ENCODE results near the gene SDK1. TPM values are rescaled to one million over a fixed set of nuclear protein-coding genes. Genes with fewer than 3 reads are reported as not detected.
A peak's percentile ranks its signal among the peaks of the same experiment; 100 is the strongest.

The SDK1 gene
- total and polyA plus RNA-seq, 2 donors (not counting 3 experiments of a cell fraction or from before 2014, with no cell fraction given) = 1.6 to 3.9 TPM

- no peak overlapping the region for H2AFZ ChIP-seq (ENCODE audit: low read depth, low read length)
- dilution Hi-C loops (cut with MboI; ENCODE audit: extremely low pct_ligation_motif_present, low sequenced_read_pairs) (no loop called here), intact Hi-C loops (cut with micrococcal nuclease) (no loop called here)
- no peak overlapping the region for H3K27ac ChIP-seq (ENCODE audit: insufficient read depth, low read depth, low read length)
- H3K9me1 ChIP-seq (replicated peaks; ENCODE audit: control insufficient read depth, extremely low read depth, insufficient read depth, low read length) = no peaks in the 10 kb centered on the region
- H3K27me3 ChIP-seq (ENCODE audit: control insufficient read depth in 2 of 2, insufficient read depth in 2 of 2, low read length in 2 of 2) = no peaks in the 10 kb centered on the region
- POLR2A ChIA-PET = no interaction called here
- no peak for FAIRE-seq
- DNase-seq (ENCODE audit: low read depth, low spot score) = peak; percentile 13
- no TSS peak for BruUV-seq (replicated peaks)
- CTCF ChIA-PET = interaction anchor here (0.6 kb wide), 1 partner anchor 152 kb away, joined by 4 read pairs; no protein-coding TSS in a partner anchor
- H3K79me2 ChIP-seq (ENCODE audit: control insufficient read depth, insufficient read depth, low read length) = no peaks in the 10 kb centered on the region
- H3K4me1 ChIP-seq (ENCODE audit: control insufficient read depth, extremely low read depth, insufficient read depth, low read length) = no peaks in the 10 kb centered on the region
- no peaks in the 10 kb centered on the region for H3K36me3 ChIP-seq (ENCODE audit: control insufficient read depth in 2 of 2, extremely low read depth in 1 of 2, insufficient read depth in 2 of 2, low read length in 2 of 2)
- no peak overlapping the region for H3K9ac ChIP-seq (replicated peaks; ENCODE audit: extremely low read depth, insufficient read depth, low read length)
- no peak overlapping the region for H3K4me3 ChIP-seq (replicated peaks in 1 of 3; ENCODE audit: insufficient read depth in 1 of 3, low read depth in 1 of 3, low read length in 3 of 3)
- no peaks in the 10 kb centered on the region for H4K20me1 ChIP-seq (replicated peaks; ENCODE audit: control insufficient read depth, extremely low read depth, insufficient read depth, low read length)
- H3K9me3 ChIP-seq (replicated peaks; ENCODE audit: control insufficient read depth, insufficient read depth, low read length) = no peaks in the 10 kb centered on the region
- no peak for TF ChIP-seq MAX (IDR thresholded peaks at IDR 0.05; ENCODE audit: insufficient read depth, insufficient read length)
- no peak for TF ChIP-seq FOS (IDR thresholded peaks at IDR 0.05; ENCODE audit: borderline replicate concordance, insufficient read depth, low read length)
- no peak for TF ChIP-seq POLR2AphosphoS5 (IDR thresholded peaks at IDR 0.05; ENCODE audit: insufficient read depth, low read depth, low read length)
- TF ChIP-seq MYC (IDR thresholded peaks at IDR 0.05; ENCODE audit: low read depth, low read length) = no peak
- no peak for TF ChIP-seq EZH2 (IDR thresholded peaks at IDR 0.05; ENCODE audit: borderline replicate concordance, low read depth, low read length, severe bottlenecking)
- TF ChIP-seq GATA2 (IDR thresholded peaks at IDR 0.05; ENCODE audit: insufficient read depth, insufficient read length, low read depth, low read length) = no peak
- H3K4me2 ChIP-seq (ENCODE audit: insufficient read depth, low read length) = no peak overlapping the region
Observed at GRCh38 chr7:3747467-3747866, 446.4 kb downstream of the SDK1 start.

- Histone ChIP-seq H3K4me1 (ENCODE audit: control insufficient read depth, extremely low read depth, insufficient read depth, low read length) (no peaks in the 10 kb centered on the region), H3K27ac (ENCODE audit: insufficient read depth, low read depth, low read length) (no peak overlapping the region), H3K9me3 (replicated peaks; ENCODE audit: control insufficient read depth, insufficient read depth, low read length) (no peaks in the 10 kb centered on the region), H3K4me3 (replicated peaks in 1 of 3; ENCODE audit: insufficient read depth in 1 of 3, low read depth in 1 of 3, low read length in 3 of 3) (no peak overlapping the region), H3K9ac (replicated peaks; ENCODE audit: extremely low read depth, insufficient read depth, low read length) (no peak overlapping the region), H2AFZ (ENCODE audit: low read depth, low read length) (no peak overlapping the region), H3K79me2 (ENCODE audit: control insufficient read depth, insufficient read depth, low read length) (no peaks in the 10 kb centered on the region), H3K4me2 (ENCODE audit: insufficient read depth, low read length) (no peak overlapping the region), H4K20me1 (replicated peaks; ENCODE audit: control insufficient read depth, extremely low read depth, insufficient read depth, low read length) (no peaks in the 10 kb centered on the region), H3K9me1 (replicated peaks; ENCODE audit: control insufficient read depth, extremely low read depth, insufficient read depth, low read length) (no peaks in the 10 kb centered on the region), H3K36me3 (ENCODE audit: control insufficient read depth in 2 of 2, extremely low read depth in 1 of 2, insufficient read depth in 2 of 2, low read length in 2 of 2) (no peaks in the 10 kb centered on the region), H3K27me3 (ENCODE audit: control insufficient read depth in 2 of 2, insufficient read depth in 2 of 2, low read length in 2 of 2) (no peaks in the 10 kb centered on the region)
- no peak for TF ChIP-seq GATA2 (IDR thresholded peaks at IDR 0.05; ENCODE audit: insufficient read depth, insufficient read length, low read depth, low read length)
- no peak for TF ChIP-seq JUN (IDR thresholded peaks at IDR 0.05; ENCODE audit: borderline replicate concordance, insufficient read depth, insufficient read length, low read depth)
- POLR2A ChIA-PET = no interaction called here
- CTCF ChIA-PET = no interaction called here
- BruUV-seq (replicated peaks) = no TSS peak
- dilution Hi-C loops (cut with MboI; ENCODE audit: extremely low pct_ligation_motif_present, low sequenced_read_pairs) = no loop called here
- DNase-seq (ENCODE audit: low read depth, low spot score) (no peak), FAIRE-seq (no peak)
- intact Hi-C loops (cut with micrococcal nuclease) = no loop called here
Observed at GRCh38 chr7:3748389-3748788, 447.3 kb downstream of the SDK1 start.

All from endothelial cell of umbilical vein (primary cell).